C4-2B (cell line): Measurements from ENCODE around the gene SNCAIP.

Experiments used
- H3K27ac ChIP-seq: fragments of 450-650 bp; 2 replicates; pipeline ENCODE4 v1.5.1; 2017
- CTCF ChIP-seq: fragments of 450-650 bp; conservative IDR thresholded peaks from 2 replicates; pipeline ENCODE4 v1.5.1; 2017; ENCODE audit warnings: mild to moderate bottlenecking
- ZFX ChIP-seq: fragments of 450-650 bp; IDR thresholded peaks from 2 replicates; pipeline ENCODE4 v1.6.1; 2017

Gene SNCAIP

GRCh38 chr5:122390154-122390553 is 78.1 kb downstream of the SNCAIP start:
- no peak for TF ChIP-seq CTCF
- no peak for TF ChIP-seq ZFX
- H3K27ac ChIP-seq: no peak overlapping the region

- H3K27ac ChIP-seq: no peak overlapping the region
- TF ChIP-seq CTCF: no peak
- TF ChIP-seq ZFX: no peak
These were observed 78.7 kb downstream of the SNCAIP start for GRCh38 chr5:122390694-122391093.

GRCh38 chr5:122391621-122392020 is 79.6 kb downstream of the SNCAIP start:
- no peak overlapping the region for H3K27ac ChIP-seq
- no peak for TF ChIP-seq CTCF
- TF ChIP-seq ZFX: no peak

- H3K27ac ChIP-seq: no peak overlapping the region
- no peak for TF ChIP-seq ZFX
- TF ChIP-seq CTCF: no peak
These were observed 80.2 kb downstream of the SNCAIP start for GRCh38 chr5:122392224-122392623.

- no peak overlapping the region for H3K27ac ChIP-seq
- TF ChIP-seq ZFX (no peak), CTCF (no peak)
These were observed 80.8 kb downstream of the SNCAIP start for GRCh38 chr5:122392824-122393223.

GRCh38 chr5:122394284-122394930 is 82.4 kb downstream of the SNCAIP start:
- no peak overlapping the region for H3K27ac ChIP-seq
- TF ChIP-seq CTCF (no peak), ZFX (no peak)

GRCh38 chr5:122398016-122398415 is 86.0 kb downstream of the SNCAIP start:
- H3K27ac ChIP-seq: no peak overlapping the region
- no peak for TF ChIP-seq CTCF
- TF ChIP-seq ZFX: no peak
